GM21423 (cell line): ENCODE data around the gene HOMER2.
A peak's percentile ranks its signal among the peaks of the same experiment; 100 is the strongest.

Experiments
- ATAC-seq: cut with Tn5 transposase; IDR thresholded peaks from one replicate; pipeline ENCODE4 v1.9.1; 2021; ENCODE audit warnings: mild to moderate bottlenecking, moderate library complexity; ENCODE audit not compliant: unreplicated experiment

Gene HOMER2

DNA sequence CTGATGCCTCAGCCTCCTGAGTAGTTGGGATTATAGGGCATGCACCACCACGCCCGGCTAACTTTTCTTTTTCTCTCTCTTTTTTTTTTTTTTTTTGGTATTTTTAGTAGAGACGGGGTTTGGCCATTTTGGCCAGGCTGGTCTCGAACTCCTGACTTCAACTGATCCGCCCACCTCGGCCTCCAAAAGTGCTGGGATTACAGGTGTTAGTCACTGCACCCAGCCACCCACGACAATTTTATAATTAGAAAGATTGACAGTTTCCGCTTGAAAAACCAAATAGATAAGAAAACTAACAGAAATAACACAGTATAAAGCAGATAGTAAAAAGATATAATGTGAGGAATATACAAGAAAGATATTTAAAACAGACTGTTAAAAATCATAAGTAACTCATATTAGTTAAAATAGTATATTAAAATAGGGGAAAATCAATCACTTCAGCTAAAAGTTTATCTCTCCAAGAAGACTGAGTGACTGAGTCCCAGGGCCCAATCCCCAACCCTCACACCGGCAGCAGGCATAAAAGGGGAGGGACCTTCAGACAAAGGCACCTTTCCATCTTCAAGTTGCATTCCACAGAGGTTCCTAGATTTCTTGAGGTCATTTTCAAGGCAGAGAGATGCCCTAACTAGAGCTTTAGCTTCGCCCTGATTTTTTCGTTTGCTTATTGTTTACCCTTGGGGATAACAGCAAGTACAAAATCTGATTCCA lies 144.4 kb downstream of the HOMER2 start:
- no peak for ATAC-seq

DNA sequence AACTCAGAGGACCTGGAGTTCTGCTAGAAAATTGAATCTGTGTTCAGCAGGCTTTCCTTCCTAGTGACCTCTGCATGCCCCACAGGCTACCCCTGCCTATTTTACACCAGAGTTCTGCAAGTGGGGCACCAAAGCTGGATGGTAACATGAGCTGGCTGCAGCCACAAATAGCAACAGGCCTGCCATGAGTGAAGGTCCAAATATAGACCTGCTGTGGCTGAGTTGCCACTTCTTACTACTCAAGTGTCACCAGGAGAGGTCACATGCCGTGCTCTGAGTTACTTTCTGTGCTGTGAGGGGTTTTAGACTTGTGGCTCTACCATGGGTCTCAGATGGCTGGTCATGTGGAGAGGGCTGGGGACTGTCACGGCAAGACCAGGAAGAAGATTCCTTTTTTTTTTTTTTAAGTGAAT lies 146.5 kb downstream of the HOMER2 start, which contains the start of gene FSD2:
Gene FSD2, minus strand, starts transcription at position 76 of the 413 bp plus-strand sequence. CDS start 18,679 bp downstream, outside the sequence.
- peak; percentile 65 for ATAC-seq

DNA sequence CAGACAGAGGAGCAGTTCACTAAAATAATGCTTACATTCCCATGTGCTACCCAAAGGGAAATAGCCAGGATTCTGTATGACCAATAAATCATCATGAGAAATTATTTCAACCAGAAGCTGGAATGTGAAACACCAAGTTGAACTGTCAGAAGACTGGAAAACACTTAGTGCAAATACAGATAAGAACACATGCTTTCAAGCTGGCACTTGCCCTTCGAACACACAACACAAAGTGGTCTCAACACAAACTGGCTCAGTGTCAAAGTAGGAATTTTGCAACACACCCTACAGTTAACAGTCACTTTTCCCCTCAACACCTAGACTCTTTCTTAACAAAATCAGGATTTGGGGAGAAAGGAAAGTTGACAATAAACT lies 148.0 kb downstream of the HOMER2 start:
- ATAC-seq: no peak

DNA sequence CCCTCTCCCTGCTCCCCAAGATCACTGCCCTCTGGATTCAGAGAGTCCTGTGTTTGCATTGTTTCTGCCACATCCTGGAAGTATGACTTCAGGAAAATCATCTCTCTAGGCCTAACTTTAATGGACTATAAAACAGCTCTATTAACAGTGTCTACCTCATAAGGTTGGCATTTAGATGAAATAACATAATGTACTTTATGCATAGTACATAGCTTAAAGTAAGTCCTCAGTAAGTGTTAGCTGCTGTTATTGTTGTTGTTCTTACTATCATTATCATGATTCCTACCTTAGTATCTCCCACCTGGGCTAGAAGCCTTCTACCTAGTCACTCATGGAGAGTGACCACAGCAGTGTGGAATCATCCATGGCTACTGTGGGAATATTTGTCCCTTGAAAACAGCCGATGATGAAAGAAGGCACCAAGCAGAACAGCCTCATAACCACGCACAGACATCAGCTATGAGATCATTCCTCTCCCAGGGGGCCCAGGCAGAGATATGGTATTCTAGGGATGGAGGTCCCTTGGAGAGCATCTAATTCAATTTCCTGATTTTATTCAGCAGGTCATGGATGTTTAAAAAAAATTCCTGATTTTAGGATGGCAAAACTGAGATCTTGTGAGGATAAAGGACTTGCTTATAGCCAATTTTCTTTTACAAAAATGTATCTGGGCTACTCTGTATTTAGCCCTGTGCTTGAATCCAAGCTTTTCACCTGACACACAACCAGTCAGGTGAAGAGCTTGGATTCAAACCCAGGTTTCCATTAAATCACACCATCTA lies 148.5 kb downstream of the HOMER2 start:
- ATAC-seq: no peak

DNA sequence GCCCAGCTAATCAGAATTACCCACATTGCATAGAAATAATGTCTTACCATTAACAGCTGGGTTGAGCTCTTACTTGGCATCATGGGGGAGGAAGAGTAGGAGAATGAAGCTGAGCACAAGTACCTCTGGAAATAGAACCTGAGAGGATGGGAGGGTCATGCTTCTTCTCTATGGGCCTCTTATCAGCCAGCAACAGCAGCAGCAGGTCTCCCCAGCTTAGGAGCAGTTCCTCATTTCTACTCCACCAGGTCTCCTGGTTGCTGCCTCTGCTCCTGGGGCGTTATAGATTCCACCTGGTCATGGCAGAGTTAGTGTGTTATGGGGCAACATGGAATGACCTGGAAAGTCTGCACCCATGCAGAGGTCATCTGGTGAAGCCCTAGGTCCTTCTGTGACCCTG lies 150.0 kb downstream of the HOMER2 start:
- no peak for ATAC-seq

DNA sequence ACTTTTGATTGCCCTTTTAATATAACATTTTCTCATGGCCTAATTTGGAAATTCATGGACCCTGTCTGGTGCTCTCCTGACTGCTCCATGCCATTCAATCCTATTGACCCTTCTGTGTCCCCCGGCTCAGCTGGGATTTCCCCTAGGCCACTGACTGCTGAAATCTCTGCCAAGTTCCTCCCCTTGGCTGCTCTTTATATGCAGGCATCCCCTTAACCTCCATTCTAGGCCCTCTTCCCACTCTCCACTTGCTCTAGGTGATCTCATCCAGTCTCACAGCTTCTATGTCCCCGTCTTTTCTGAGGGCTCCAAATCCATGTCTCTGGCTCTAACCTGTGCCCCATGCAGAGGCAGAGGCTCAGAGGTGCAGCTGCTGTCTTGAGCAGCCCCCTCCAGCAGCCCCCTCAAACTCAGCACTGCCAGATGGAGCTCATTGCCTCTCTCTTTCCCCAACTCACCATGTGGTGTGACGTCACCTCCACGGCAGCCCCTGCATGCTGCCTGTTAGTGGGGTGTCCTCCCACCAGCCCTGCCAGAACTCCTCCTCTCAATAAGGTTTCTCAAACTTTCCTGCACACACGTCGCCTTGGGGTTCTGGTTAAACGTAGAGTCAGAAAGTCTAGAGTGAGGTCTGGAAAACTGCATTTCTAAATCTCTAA lies 153.2 kb downstream of the HOMER2 start:
- ATAC-seq: no peak
